Measurements from ENCODE around the gene NRXN3. TPM values are rescaled to one million over a fixed set of nuclear protein-coding genes. Genes with fewer than 3 reads are reported as not detected.

The NRXN3 gene
- total RNA-seq, 3 donors from 2014 or later = 2.1 to 27.3 (median 2.6) TPM

DNA sequence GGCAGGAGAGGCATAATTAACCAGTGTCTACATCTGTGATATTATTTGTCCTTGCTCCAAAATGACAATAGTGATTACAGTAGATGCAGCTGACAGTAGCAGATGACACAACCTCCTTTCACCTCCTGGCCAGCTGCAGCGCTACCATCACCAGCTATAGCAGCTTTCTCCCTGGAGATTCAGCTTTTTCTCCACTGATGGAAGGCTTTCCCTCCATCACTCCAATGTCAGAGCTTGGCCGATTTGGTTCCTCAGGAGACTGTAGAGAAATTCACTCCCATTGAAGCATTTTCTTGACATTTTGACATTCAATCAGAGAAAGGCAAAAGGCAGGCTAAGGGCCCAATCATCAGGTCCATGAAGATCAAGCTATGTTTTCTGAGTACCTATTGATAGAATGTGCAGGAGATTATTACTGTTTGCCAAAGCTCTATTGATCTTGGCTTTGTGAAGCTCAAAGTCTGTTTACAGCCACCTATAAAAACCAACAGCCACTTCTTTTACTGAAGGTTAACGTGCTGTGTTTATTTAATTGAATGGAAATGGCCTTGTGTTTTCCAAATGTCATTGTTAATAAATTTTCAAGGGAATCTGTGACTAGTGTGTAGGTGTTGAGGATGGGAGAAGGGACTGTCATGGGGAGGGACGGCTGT is 1256.1 kb downstream of the NRXN3 start:
- H3K4me1 ChIP-seq (ENCODE audit: low read depth) = no peaks in the 10 kb centered on the region
- DNase-seq (no peak), ATAC-seq (peak; percentile 59)
- no peak for TF ChIP-seq CTCF (IDR thresholded peaks at IDR 0.05)
- H3K9me3 ChIP-seq = no peaks in the 10 kb centered on the region
- intact Hi-C loops (cut with DNase I, micrococcal nuclease) = no loop called here
- H3K4me3 ChIP-seq = no peak overlapping the region
- no peaks in the 10 kb centered on the region for H3K36me3 ChIP-seq (ENCODE audit: low read depth)

- ATAC-seq = no peak
- intact Hi-C loops (cut with DNase I, micrococcal nuclease) = no loop called here
Observed at GRCh38 chr14:79432640-79433039, 1262.5 kb downstream of the NRXN3 start.

GRCh38 chr14:79436335-79436734 is 1266.2 kb downstream of the NRXN3 start:
- ATAC-seq = no peak
- Histone ChIP-seq H3K4me3 (no peak overlapping the region), H3K36me3 (ENCODE audit: low read depth) (no peaks in the 10 kb centered on the region), H3K9me3 (no peaks in the 10 kb centered on the region), H3K4me1 (ENCODE audit: low read depth) (no peaks in the 10 kb centered on the region)
- DNase-seq = no peak
- TF ChIP-seq CTCF (IDR thresholded peaks at IDR 0.05) = no peak
- intact Hi-C loops (cut with DNase I, micrococcal nuclease) = no loop called here

More at GRCh38 chr14:79432640-79433039, 1262.5 kb downstream of the NRXN3 start:
- Histone ChIP-seq H3K36me3 (ENCODE audit: low read depth) (no peaks in the 10 kb centered on the region), H3K4me1 (ENCODE audit: low read depth) (no peaks in the 10 kb centered on the region), H3K4me3 (no peak overlapping the region), H3K9me3 (no peaks in the 10 kb centered on the region)
- TF ChIP-seq CTCF (IDR thresholded peaks at IDR 0.05) = no peak
- no peak for DNase-seq

DNA sequence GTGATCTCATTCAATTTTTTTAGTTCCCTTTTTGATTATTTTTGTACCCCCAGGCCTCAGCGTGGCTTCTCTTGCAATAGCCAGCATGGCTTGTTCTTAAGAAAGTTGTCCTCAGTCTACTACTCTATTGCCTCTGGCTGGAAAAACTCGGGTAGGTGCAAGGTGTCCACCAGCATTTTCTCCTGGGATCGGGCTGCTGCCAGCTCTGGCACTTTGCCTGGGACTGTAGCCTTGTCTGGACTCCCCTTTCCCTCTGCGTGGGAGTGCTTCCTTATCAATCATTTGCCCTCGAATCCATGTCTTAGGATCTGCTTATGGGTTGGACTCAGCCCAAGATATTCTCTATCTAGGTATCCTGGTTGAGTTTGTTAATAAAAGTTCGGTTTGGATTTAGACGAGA is 1267.8 kb downstream of the NRXN3 start:
- Histone ChIP-seq H3K36me3 (ENCODE audit: low read depth) (no peaks in the 10 kb centered on the region), H3K9me3 (no peaks in the 10 kb centered on the region), H3K4me3 (no peak overlapping the region), H3K4me1 (ENCODE audit: low read depth) (no peaks in the 10 kb centered on the region)
- DNase-seq (no peak), ATAC-seq (no peak)
- intact Hi-C loops (cut with DNase I, micrococcal nuclease) = no loop called here
- TF ChIP-seq CTCF (IDR thresholded peaks at IDR 0.05) = no peak

GRCh38 chr14:79438696-79439342 is 1268.6 kb downstream of the NRXN3 start:
- no peaks in the 10 kb centered on the region for H3K36me3 ChIP-seq (ENCODE audit: low read depth)
- DNase-seq (no peak), ATAC-seq (no peak)
- TF ChIP-seq CTCF (IDR thresholded peaks at IDR 0.05) = no peak
- H3K4me1 ChIP-seq (ENCODE audit: low read depth) = no peaks in the 10 kb centered on the region
- no peak overlapping the region for H3K4me3 ChIP-seq
- intact Hi-C loops (cut with DNase I, micrococcal nuclease) = no loop called here
- H3K9me3 ChIP-seq = no peaks in the 10 kb centered on the region
